ENCODE results near the gene TGFBR3. TPM values are rescaled to one million over a fixed set of nuclear protein-coding genes. Genes with fewer than 3 reads are reported as not detected.

TGFBR3 gene
- total and polyA plus RNA-seq, 9 of the 15 experiments (the other 6 are each of a cell fraction or from before 2014, with no cell fraction given): 3.6 to 32.4 (median 15.6) TPM

DNA sequence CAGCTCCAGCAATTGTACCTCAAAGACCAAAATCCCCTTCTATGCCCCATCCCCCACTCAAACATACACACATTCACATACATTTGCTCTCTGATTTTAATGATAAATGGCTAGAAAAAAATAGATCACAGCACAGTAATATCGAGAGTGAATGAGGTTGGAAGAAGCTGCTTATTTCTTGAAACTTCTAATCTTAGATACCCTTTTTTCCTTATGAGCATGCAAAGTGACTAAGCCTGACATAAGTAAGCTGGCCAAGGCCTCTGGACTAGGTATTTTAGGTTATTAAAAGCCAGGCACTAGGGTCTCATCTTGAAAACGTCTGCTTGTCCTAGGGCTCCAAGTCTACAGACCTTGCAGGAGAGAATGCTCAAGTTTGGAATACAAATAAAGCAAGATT, 133.6 kb downstream of the TGFBR3 start:
- Histone ChIP-seq H3K79me2 (ENCODE audit: control insufficient read depth, insufficient read depth, low read length) (no peaks in the 10 kb centered on the region), H3K36me3 (ENCODE audit: control insufficient read depth, insufficient read depth, low read length) (peaks cover 12% of the 10 kb centered on the region; the same call in 2 of the 3 replicates), H3K4me1 (replicated peaks in 1 of 2; ENCODE audit: control insufficient read depth in 2 of 2, insufficient read depth in 2 of 2, low read length in 2 of 2) (no peaks in the 10 kb centered on the region), H3K9me3 (replicated peaks; ENCODE audit: control insufficient read depth, insufficient read depth, low read depth, low read length) (0 out of 2 replicates have a peak, but pooled peaks cover 2% of the 10 kb centered on the region), H3K9ac (ENCODE audit: insufficient read depth in 1 of 2, low read depth in 2 of 2, low read length in 2 of 2) (no peak overlapping the region), H3K27ac (ENCODE audit: extremely low read depth, low read depth, low read length) (no peak overlapping the region), H3K4me2 (ENCODE audit: insufficient read depth, low read length) (no peak overlapping the region), H3K4me3 (no peak overlapping the region), H4K20me1 (replicated peaks; ENCODE audit: control insufficient read depth, insufficient read depth, low read length) (no peaks in the 10 kb centered on the region), H2AFZ (ENCODE audit: low read depth, low read length) (no peak overlapping the region), H3K9me1 (ENCODE audit: control insufficient read depth, insufficient read depth, low read length) (no peaks in the 10 kb centered on the region), H3K27me3 (ENCODE audit: control insufficient read depth in 2 of 2, insufficient read depth in 2 of 2, low read length in 2 of 2) (no peaks in the 10 kb centered on the region)
- BruUV-seq (replicated peaks): no TSS peak
- DNase-seq (ENCODE audit: extremely low read depth in 1 of 4, low spot score in 3 of 4) (no peak), ATAC-seq (no peak), FAIRE-seq (no peak)
- POLR2A ChIA-PET: interaction anchor here (1.0 to 2.8 kb wide), 2 partner anchors 8 to 11 kb away, joined by 4 to 11 read pairs; no protein-coding TSS in a partner anchor
- in situ Hi-C loops (cut with MboI): no loop called here
- intact Hi-C loops (cut with micrococcal nuclease): no loop called here
- CTCF ChIA-PET (ENCODE audit: low intra/inter-chr PET ratio): no interaction called here
- TF ChIP-seq ZBTB1 (CRISPR knock-in tag; IDR thresholded peaks at IDR 0.05; ENCODE audit: borderline replicate concordance, low read depth): no peak
- TF ChIP-seq HDAC6 (IDR thresholded peaks at IDR 0.05; ENCODE audit: low read depth, low read length): no peak
- TF ChIP-seq NCOA4 (IDR thresholded peaks at IDR 0.05; ENCODE audit: partially characterized antibody): no peak
- no peak for TF ChIP-seq NEUROD1 (IDR thresholded peaks at IDR 0.05; ENCODE audit: borderline replicate concordance, low read depth, low read length, partially characterized antibody)
- no peak for TF ChIP-seq PHF21A (IDR thresholded peaks at IDR 0.05; ENCODE audit: borderline replicate concordance, low read depth)
- no peak for TF ChIP-seq ARID1B (IDR thresholded peaks at IDR 0.05)
- TF ChIP-seq NFATC3 (IDR thresholded peaks at IDR 0.05): no peak
- TF ChIP-seq, protein P1, sequence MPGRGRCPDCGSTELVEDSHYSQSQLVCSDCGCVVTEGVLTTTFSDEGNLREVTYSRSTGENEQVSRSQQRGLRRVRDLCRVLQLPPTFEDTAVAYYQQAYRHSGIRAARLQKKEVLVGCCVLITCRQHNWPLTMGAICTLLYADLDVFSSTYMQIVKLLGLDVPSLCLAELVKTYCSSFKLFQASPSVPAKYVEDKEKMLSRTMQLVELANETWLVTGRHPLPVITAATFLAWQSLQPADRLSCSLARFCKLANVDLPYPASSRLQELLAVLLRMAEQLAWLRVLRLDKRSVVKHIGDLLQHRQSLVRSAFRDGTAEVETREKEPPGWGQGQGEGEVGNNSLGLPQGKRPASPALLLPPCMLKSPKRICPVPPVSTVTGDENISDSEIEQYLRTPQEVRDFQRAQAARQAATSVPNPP (IDR thresholded peaks at IDR 0.05; ENCODE audit: borderline replicate concordance, insufficient read depth, insufficient read length): no peak
- WGBS (ENCODE audit: insufficient coverage, low coverage, missing lambda C conversion rate): 32% methylated on average over 2 of the region's 2 CpGs
